GM12864 (cell line): ENCODE results near the gene CAPN5.

ENCODE experiments used
- DNase-seq: peaks from one replicate; pipeline ENCODE4 v3.0.0-alpha.2; 2011; ENCODE audit warnings: low read depth
- H3K4me3 ChIP-seq: 2 replicates; pipeline ENCODE4 v1.5.1; 2011; ENCODE audit warnings: mild to moderate bottlenecking, low read depth, low read length, control low read depth
- TF ChIP-seq, protein P1 (sequence below): IDR thresholded peaks from 2 replicates; pipeline ENCODE4 v1.5.1; 2011; ENCODE audit warnings: low read depth, mild to moderate bottlenecking, moderate library complexity, low read length, control low read depth, inconsistent platforms; ENCODE audit errors: missing control alignments

Gene CAPN5

GRCh38 chr11:77150836-77151235, 84.1 kb downstream of the CAPN5 start:
- no peak for DNase-seq
- no peak overlapping the region for H3K4me3 ChIP-seq
- TF ChIP-seq, protein P1, sequence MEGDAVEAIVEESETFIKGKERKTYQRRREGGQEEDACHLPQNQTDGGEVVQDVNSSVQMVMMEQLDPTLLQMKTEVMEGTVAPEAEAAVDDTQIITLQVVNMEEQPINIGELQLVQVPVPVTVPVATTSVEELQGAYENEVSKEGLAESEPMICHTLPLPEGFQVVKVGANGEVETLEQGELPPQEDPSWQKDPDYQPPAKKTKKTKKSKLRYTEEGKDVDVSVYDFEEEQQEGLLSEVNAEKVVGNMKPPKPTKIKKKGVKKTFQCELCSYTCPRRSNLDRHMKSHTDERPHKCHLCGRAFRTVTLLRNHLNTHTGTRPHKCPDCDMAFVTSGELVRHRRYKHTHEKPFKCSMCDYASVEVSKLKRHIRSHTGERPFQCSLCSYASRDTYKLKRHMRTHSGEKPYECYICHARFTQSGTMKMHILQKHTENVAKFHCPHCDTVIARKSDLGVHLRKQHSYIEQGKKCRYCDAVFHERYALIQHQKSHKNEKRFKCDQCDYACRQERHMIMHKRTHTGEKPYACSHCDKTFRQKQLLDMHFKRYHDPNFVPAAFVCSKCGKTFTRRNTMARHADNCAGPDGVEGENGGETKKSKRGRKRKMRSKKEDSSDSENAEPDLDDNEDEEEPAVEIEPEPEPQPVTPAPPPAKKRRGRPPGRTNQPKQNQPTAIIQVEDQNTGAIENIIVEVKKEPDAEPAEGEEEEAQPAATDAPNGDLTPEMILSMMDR, result no peak

DNA sequence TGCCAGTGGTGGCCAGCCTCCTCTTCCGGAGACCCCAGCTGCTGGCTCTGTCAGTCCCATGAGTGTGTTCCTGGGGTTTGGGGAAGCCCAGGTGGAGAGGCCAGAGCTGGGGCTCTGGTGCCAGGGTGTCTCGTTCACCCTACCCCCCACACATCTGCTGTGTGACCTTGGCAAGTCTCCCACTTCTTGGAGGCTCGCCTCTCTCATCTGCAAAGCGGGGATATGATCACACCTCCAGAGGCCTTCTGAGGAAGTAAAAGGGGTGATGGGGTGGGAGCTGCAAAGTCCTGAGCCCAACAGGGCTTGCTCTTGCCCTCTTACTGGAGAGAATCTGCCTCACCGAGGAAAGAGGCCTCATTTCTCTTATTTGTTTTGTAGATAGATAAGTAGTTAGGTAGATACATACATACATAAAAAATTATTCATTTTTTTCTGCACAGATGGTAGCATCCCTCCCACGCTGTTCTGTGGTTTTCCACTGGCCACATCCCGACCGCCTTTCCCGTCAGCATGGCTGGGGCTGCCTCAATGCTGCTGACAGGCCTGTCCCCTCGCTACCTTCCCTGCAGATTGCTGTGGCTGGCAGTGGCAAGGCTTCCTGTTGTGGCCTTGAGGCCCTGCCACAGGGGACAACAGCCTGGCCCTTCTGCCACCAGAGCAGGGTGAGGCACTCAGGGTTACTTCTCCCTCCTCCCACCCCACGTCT, 85.2 kb downstream of the CAPN5 start:
- DNase-seq, result no peak
- no peak overlapping the region for H3K4me3 ChIP-seq
- TF ChIP-seq, protein P1, result no peak

- TF ChIP-seq, protein P1, result no peak
- no peak for DNase-seq
- H3K4me3 ChIP-seq, result no peak overlapping the region
These were observed 86.1 kb downstream of the CAPN5 start for GRCh38 chr11:77152846-77153245.

DNA sequence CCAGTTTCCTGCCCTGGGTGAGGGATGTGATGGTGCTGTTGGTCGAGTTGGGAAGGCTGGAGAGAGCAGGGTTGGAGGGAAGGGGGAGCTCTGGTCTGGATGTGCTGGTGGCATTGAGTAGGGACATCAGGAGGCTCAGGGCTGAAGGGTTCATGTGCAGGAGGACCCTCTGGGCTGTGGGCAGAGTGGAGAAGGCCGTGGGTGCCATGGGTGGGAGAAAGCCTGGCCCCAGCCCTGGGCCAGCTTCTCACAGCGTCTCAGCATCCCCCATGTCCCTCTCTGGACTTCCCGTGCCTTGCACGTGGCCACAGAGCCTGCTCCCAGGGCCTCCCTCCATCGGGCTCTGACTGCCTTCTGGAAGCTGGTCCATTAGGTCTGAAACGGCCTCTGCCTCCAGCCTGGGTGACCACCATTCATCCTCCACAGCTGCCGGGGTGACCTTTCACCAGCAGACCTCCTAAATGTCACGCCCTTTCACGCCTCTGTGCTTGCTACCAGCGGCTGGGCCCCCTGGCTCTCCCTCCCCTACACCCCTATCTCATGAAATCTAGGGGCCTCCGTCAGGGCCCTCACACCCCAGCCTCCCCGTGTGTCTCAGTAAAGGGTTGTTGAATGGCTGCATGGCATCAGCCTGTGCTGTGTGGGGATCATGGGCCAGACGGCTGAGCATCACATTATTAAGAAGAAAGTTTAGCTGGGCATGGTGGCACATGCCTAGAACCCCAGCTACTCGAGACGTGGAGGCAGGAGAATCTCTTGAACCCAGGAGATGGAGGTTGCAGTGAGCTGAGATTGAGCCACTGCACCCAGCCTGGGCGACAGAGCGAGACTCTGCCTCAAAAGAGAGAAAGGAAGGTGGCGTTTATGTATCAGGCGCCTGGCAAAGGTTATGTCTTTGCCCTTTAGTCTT, 86.8 kb downstream of the CAPN5 start:
- TF ChIP-seq, protein P1, result no peak
- H3K4me3 ChIP-seq, result no peak overlapping the region
- DNase-seq, result no peak

GRCh38 chr11:77154381-77155081, 87.8 kb downstream of the CAPN5 start:
- TF ChIP-seq, protein P1, result no peak
- DNase-seq, result no peak
- no peak overlapping the region for H3K4me3 ChIP-seq

DNA sequence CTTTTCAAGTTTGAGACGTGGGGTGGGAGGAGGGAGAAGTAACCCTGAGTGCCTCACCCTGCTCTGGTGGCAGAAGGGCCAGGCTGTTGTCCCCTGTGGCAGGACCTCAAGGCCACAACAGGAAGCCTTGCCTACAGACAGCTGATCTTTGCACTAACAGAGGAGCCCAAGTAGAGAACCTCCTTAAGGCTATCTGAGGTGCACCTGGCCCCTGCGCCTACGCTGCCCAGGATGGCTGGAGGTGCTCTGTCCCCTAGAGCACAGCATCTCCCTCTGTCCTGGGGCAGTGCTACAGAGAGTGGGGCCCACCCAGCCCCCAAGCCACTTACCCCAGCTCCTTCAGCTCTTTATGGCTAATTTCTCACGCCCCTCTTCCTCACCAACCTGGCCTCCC, 88.3 kb downstream of the CAPN5 start:
- TF ChIP-seq, protein P1, result no peak
- no peak overlapping the region for H3K4me3 ChIP-seq
- DNase-seq, result no peak
